ENCODE results near the gene OTUD7B.
A peak's percentile ranks its signal among the peaks of the same experiment; 100 is the strongest.
"Not testable (repeated sequence)": the region's sequence is repeated elsewhere in the genome, so short reads cannot be mapped to it uniquely, and the experiment has no call there.

OTUD7B gene

GRCh38 chr1:150010393-150011115 lies at the start of gene OTUD7B:
Gene OTUD7B, minus strand, starts transcription at chr1:150010726. Its CDS starts 33,216 bp downstream, at chr1:149977510.
- DNase-seq: peak; percentile 84

DNA sequence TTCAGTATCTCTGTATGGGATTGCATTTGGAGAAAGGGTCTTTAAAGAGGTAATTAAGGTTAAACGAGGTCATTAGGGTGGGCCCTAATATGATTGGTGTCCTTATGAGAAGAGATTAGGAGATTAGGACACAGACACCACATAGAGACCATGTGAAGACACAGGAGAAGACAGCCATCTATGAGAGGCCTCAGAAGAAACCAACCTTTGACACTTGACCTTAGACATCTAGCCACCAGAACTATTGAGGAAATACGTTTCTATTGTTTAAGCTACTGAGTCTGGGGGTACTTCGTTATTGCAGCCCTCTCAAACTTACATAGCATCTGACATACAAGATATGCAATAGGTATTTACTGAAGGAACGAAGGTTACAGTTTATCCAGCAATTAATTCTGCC lies 49.7 kb upstream of the OTUD7B start:
- no peak for DNase-seq

- DNase-seq: no peak
Observed at GRCh38 chr1:150056407-150056806, 45.9 kb upstream of the OTUD7B start.

GRCh38 chr1:150055507-150055906 lies 45.0 kb upstream of the OTUD7B start:
- not testable (repeated sequence) for DNase-seq

- no peak for DNase-seq
Observed at GRCh38 chr1:150053926-150054325, 43.4 kb upstream of the OTUD7B start.

DNA sequence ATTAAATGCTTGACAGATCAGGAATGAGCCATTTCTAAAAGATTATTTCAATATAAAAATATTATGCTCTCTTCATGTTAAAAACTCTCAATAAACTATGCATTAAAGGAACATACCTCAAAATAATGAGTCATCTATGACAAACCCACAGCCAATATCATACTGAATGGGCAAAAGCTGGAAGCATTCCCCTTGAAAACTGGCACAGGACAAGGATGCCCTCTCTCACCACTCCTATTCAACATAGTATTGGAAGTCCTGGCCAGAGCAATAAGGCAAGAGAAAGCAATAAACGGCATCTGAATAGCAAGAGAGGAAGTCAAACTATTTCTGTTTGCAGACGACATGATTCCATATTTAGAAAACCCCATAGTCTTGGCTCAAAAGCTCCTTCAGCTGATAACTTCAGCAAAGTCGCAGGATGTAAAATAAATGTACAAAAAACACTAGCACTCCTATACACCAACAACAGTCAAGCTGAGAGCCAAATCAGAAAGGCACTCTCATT lies 41.4 kb upstream of the OTUD7B start:
- not testable (repeated sequence) for DNase-seq

DNA sequence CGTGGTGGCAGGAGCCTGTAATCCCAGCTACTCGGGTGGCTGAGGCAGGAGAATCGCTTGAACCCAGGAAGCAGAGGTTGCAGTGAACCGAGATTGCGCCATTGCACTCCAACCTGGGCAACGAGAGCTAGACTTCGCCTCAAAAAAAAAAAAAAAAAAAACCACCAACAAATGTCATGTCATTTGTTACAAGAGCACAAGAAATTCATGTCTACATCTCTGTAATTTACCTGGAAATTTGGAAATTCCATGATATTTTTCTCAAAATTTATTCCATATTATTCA lies 40.5 kb upstream of the OTUD7B start:
- DNase-seq: no peak

DNA sequence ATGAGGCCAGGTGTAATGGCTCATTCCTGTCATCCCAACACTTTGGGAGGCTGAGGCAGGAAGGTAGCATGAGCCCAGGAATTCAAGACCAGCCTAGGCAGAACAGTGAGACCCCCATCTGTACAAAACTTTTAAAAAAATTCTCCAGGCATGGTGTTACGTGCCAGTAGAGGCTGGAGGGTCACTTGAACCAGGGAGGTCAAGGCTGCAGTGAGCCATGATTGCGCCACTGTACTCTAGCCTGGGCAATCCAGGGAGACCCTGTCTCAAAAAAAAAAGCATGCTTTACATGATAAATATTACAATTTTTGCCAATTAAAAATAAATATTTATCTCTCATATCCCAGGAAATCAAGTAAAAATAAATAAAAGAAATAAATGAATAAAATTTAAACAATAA lies 39.4 kb upstream of the OTUD7B start:
- DNase-seq: no peak

DNA sequence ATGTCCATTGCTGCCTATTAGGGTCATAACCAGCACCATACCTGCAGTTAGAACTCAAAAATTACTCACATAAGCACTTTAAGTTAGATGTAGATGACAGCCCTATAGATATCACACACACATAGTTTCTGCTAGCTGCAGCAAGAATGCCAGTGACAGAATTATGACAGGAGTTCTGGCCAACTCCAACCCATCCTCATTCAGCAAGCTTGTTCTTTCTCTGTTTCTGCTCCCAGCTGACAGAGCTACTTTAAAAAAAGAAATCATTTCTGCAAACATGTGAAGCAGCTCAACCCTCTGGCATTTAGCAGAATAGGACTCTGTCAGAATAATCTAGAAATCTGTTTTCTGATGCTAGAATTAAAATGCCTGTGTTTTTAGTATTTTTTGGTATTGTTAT lies 23.8 kb upstream of the OTUD7B start:
- DNase-seq: no peak

GRCh38 chr1:150028322-150028721 lies 17.8 kb upstream of the OTUD7B start:
- no peak for DNase-seq

DNA sequence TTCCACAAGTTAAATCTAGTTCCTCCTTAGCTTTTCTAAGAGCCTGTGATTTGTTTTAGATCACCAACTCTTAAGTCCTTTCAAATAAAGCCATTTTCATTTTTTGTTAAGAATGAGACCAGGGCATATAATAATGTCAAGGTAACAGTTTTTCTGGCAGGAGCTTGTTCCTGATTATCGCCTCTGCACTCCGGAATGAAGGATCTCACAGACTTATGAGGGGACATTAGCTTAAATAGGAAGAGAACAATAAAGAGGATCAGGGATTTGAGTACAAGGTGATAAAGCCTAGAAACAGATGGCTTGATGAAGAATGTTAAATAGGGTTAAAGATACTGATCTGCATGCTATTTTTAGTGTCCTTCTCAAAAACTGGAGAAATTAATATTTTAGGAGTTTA lies 13.6 kb upstream of the OTUD7B start:
- no peak for DNase-seq

- peak; percentile 12 for DNase-seq
Observed at GRCh38 chr1:150022357-150022756, 11.8 kb upstream of the OTUD7B start.

- DNase-seq: no peak
Observed at GRCh38 chr1:150021191-150021694, 10.7 kb upstream of the OTUD7B start.

DNA sequence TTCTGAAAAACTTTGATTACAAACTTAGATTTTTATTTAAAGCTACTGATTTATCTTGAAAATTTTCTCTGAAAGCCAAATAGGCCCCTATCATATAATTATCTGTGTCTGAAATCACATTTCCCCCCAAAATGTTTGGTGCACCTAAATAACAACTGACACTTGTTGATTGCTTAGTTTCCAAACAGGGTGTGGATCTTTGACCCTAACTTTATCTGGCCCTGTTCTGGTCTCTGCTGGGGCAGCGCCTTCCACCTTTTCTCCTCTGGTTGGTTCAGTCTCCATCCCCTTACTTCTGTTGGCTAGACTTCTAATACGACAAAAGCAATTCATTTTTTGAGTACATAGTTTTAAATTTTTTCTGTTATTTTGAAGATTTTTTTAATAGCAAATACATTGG lies 10.2 kb upstream of the OTUD7B start:
- no peak for DNase-seq

GRCh38 chr1:150018165-150018564 lies 7.6 kb upstream of the OTUD7B start:
- DNase-seq: no peak

DNA sequence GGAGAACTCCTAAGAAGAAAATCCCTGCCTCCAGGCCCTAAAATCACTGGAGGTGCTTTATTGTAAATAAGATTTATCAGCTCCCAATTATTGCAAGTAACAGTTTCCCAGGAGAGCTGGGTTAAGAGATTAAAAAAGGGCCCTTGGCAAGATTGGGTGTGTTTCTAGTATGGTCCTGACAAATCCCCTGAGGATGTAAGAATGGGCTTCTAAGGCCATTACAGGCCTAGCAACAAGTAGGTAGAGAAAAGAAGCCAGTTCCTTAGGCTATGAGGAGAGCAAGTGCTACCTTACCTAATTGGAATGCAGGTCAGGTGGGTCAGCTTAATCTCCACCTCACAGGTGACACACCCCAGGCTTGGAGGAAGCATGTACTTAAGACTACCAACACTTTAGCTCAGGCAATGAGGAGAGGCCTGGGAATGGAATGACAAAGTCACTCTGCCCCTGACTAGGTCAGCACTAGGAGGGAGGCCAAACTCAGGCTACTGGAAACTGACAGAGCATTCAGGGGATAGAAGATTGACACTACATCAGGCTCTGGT lies 6.8 kb upstream of the OTUD7B start:
- no peak for DNase-seq

- DNase-seq: no peak
Observed at GRCh38 chr1:150015651-150016131, 5.2 kb upstream of the OTUD7B start.

DNA sequence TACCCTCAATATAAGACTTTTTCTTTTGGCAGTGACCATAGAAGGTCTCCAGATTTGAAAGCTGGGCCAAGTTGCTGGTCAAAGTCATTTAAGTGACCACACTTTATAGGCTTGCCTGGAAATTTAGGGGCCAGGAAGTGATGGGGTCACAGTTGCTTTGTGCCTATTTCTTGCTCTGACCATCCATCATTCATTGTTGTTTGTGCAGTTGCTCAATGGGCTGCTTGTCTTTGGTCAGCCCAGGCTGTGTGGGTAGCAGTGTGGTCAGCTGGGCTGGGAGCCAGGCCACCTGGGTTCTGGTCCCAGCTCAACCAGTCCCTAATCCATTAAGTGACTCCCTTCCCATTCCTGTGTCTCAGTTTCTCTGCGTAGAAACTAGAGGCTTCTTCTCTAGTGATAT lies 2.1 kb upstream of the OTUD7B start:
- no peak for DNase-seq

GRCh38 chr1:150009604-150010392 lies 728 bp downstream of the OTUD7B start:
- DNase-seq: peak; percentile 69

- peak; percentile 11 for DNase-seq
Observed at GRCh38 chr1:150008699-150009098, 1.8 kb downstream of the OTUD7B start.

GRCh38 chr1:150006881-150007421 lies 3.6 kb downstream of the OTUD7B start:
- no peak for DNase-seq

DNA sequence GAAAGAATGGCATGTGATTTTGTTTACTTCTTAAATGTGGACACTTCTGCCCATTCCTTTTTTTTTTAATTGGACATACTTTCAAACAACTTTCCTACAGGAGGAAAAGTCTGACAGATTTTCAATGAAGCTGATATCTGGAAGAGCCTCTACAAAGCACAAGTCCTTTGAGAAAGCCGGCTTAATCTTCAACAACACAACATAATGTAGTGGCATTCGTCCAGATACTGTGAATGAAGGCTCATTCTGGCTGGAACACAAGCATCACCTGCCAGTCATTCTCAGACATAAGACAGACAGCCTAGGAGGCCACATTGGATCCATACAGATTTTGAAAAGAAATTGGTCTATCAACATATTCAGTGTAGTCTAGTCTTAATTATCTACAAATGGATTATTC lies 4.9 kb downstream of the OTUD7B start:
- DNase-seq: no peak

- DNase-seq: no peak
Observed at GRCh38 chr1:150003801-150004200, 6.7 kb downstream of the OTUD7B start.
